MCF 10A (cell line): ENCODE measurements around the gene LCMT1. TPM values are rescaled to one million over a fixed set of nuclear protein-coding genes. Genes with fewer than 3 reads are reported as not detected.

Experiments used
- total RNA-seq: library from RNA; stranded (reverse); gene quantifications from 2 replicates; pipeline ENCODE4 v1.2.3, GENCODE V29; 2022

LCMT1 gene
- total RNA-seq, 1 experiment from 2014 or later, result 36.3 TPM

Other genes starting within 250 kb of the LCMT1 start
- gene ARHGAP17, start 96.4 kb upstream of the LCMT1 start, total RNA-seq, result 50.0 and 52.2 TPM in 2 replicates
- gene AQP8, start 105.2 kb downstream of the LCMT1 start, total RNA-seq, result not detected in 2 replicates
- gene ZKSCAN2, start 146.1 kb downstream of the LCMT1 start, total RNA-seq, result 6.6 and 7.8 TPM in 2 replicates